Measurements from ENCODE around the gene VPS37B.

DNA sequence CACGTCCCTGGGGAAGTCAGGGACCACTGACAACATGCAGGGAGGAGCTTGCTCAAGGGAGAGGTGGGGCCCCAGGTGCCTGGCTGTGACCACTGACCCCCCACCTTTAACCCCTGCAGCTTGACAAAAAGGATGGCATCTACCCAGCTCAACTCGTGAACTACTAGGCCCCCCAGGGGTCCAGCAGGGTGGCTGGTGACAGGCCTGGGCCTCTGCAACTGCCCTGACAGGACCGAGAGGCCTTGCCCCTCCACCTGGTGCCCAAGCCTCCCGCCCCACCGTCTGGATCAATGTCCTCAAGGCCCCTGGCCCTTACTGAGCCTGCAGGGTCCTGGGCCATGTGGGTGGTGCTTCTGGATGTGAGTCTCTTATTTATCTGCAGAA lies 34.3 kb downstream of the VPS37B start:
- no peak for TF ChIP-seq EZH2 (optimal IDR thresholded peaks at IDR 0.05; ENCODE audit: low read depth, low read length)
- TF ChIP-seq, protein P1, sequence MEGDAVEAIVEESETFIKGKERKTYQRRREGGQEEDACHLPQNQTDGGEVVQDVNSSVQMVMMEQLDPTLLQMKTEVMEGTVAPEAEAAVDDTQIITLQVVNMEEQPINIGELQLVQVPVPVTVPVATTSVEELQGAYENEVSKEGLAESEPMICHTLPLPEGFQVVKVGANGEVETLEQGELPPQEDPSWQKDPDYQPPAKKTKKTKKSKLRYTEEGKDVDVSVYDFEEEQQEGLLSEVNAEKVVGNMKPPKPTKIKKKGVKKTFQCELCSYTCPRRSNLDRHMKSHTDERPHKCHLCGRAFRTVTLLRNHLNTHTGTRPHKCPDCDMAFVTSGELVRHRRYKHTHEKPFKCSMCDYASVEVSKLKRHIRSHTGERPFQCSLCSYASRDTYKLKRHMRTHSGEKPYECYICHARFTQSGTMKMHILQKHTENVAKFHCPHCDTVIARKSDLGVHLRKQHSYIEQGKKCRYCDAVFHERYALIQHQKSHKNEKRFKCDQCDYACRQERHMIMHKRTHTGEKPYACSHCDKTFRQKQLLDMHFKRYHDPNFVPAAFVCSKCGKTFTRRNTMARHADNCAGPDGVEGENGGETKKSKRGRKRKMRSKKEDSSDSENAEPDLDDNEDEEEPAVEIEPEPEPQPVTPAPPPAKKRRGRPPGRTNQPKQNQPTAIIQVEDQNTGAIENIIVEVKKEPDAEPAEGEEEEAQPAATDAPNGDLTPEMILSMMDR (IDR thresholded peaks at IDR 0.05; ENCODE audit: low read length) = no peak
- TF ChIP-seq EZH2phosphoT487 (IDR thresholded peaks at IDR 0.05; ENCODE audit: low read length) = no peak
